Neuron (in vitro differentiated cells): ENCODE results near the gene RGS11.

Experiments
- H2AFZ ChIP-seq: one replicate; pipeline ENCODE4 v1.6.1; 2013; ENCODE audit warnings: low read depth, mild to moderate bottlenecking, inconsistent platforms, low read length, moderate library complexity
- H3K27me3 ChIP-seq: one replicate; pipeline ENCODE4 v1.6.1; 2013; ENCODE audit warnings: low read length; ENCODE audit not compliant: insufficient read depth
- H3K36me3 ChIP-seq: one replicate; pipeline ENCODE4 v1.6.1; 2013; ENCODE audit warnings: low read length; ENCODE audit not compliant: insufficient read depth
- H3K4me1 ChIP-seq: one replicate; pipeline ENCODE4 v1.6.1; 2013; ENCODE audit warnings: low read length; ENCODE audit not compliant: insufficient read depth
- H3K4me3 ChIP-seq: 2 replicates; pipeline ENCODE4 v1.5.1; 2013; ENCODE audit warnings: mild to moderate bottlenecking, low read length, moderate library complexity
- H3K9me3 ChIP-seq: one replicate; pipeline ENCODE4 v1.6.1; 2013; ENCODE audit warnings: low read length

The RGS11 gene

DNA sequence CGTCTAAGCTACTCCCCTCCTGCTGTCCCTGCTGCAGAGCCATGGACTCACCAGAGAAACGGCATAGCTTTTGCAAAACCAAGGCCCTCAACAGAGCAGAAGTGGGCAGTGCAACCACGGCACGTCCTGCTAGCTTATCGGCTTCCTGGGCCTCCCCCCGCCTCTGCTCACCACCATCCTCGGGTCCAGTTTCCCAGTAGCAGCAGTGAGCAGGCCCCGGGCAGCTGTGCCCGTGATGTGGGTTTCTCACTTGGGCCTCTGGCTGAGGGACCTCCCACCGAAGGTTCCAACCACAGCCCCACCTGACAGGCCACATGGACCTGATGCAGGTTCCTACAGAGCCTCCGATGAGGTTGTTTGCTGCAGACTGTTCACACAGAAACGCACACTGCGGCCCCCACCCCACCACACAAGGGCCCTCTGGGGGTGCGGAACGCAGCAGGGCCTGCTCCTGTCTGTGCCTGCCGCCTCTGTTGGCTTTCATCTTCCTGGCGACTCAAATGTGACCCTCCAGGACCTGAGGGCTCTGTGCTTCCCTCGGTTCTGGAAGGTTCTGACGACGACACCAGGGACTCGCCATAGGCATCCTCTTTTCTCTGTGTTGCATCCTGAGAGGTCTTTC, 32.1 kb upstream of the RGS11 start:
- Histone ChIP-seq H3K9me3 (no peaks in the 10 kb centered on the region), H3K36me3 (peaks cover 48% of the 10 kb centered on the region), H3K27me3 (no peaks in the 10 kb centered on the region), H3K4me3 (no peak overlapping the region), H3K4me1 (no peaks in the 10 kb centered on the region), H2AFZ (no peak overlapping the region)

DNA sequence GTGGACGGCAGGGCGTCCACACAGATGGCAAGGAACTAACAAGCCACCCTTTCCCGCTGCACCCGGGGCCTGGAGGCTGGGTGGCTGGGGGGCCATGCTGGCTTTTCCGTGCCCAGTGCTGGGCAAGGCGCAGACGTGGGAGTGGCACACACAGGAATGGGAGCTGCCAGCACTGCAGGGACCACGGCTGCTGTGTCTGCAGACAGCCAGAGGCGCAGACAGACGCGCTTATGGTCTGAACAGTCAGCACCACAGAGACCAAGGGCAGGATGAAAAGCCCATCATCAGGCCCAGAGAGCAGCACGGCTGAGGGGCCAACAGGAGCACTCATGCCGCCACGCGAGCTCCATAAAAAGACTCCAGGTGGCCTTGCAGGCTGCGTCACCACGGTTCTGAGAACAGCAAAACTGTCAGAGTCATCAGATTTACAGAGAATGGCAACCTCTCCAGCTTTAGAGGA, 31.2 kb upstream of the RGS11 start:
- H3K36me3 ChIP-seq: peaks cover 46% of the 10 kb centered on the region
- H3K9me3 ChIP-seq: no peaks in the 10 kb centered on the region
- no peak overlapping the region for H2AFZ ChIP-seq
- no peaks in the 10 kb centered on the region for H3K27me3 ChIP-seq
- no peaks in the 10 kb centered on the region for H3K4me1 ChIP-seq
- H3K4me3 ChIP-seq: no peak overlapping the region

DNA sequence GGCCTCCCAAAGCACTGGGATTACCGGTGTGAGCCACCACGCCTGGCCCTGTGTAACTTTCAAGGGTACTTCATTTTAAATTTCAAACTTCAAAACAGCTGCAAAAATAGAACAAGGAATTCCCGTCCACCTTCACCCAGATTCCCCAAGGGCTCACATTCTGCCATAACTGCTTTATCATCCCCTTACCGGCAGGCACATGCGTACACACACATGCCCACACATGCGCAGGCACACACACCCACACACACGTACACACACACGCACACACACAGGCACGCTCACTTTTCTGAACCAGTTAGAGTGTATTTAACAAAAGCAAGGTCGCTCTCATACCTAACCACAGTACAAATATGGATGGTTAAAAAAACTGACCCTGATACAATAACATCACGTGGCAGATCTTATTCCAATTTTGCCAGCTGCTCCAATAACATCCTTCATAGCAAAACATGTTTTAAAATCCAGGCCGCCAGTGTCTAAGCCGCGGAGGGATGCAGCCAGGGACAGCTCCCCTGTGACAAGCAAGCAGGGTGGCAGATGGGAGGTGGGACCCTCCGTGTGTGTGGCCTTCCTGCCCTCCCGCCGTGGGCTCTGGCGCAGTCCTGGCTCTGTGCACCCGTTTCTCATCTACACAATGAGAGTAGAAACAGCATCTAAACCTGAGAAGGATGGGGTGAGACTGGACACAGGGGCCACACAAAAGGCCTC, 30.3 kb upstream of the RGS11 start:
- Histone ChIP-seq H3K9me3 (no peaks in the 10 kb centered on the region), H3K4me3 (no peak overlapping the region), H3K4me1 (no peaks in the 10 kb centered on the region), H2AFZ (no peak overlapping the region), H3K36me3 (peaks cover 43% of the 10 kb centered on the region), H3K27me3 (no peaks in the 10 kb centered on the region)

DNA sequence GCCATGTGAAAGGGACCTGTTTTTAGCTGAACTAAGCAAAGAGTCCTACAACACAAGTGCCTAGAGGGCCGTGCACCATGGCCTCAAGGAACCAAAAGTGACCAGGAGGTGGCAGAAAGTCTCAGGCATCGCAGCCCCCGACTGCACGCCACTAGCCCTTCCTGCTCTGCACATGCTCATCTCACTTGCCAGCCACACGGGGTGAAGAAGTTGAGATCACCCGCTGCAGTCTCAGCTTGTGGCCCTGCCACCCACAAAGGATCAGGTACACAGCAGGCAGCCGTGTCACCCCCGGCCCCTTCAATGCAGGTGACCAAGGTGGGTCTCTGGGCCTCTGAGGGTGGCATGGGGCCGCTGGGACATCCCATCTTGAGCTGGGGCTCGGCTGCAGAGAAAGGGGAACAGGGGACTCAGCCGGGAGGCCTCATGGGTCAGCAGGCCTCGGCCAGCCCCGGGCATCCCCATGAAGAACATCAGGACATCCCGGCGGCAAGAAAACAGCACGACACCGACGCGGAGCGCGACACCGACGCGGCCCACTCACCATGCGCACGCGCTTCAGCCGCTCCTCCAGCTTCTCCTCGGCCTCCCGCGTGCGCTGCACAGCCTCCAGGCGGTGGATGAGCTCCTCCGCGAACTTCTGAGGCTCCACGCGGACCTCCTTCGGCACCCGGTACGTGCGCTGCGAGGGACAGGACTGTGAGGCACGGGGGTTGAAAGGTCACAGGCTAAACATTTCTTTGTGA, 28.2 kb upstream of the RGS11 start:
- no peaks in the 10 kb centered on the region for H3K27me3 ChIP-seq
- no peaks in the 10 kb centered on the region for H3K4me1 ChIP-seq
- H3K4me3 ChIP-seq: no peak overlapping the region
- peaks cover 39% of the 10 kb centered on the region for H3K36me3 ChIP-seq
- no peaks in the 10 kb centered on the region for H3K9me3 ChIP-seq
- H2AFZ ChIP-seq: no peak overlapping the region

DNA sequence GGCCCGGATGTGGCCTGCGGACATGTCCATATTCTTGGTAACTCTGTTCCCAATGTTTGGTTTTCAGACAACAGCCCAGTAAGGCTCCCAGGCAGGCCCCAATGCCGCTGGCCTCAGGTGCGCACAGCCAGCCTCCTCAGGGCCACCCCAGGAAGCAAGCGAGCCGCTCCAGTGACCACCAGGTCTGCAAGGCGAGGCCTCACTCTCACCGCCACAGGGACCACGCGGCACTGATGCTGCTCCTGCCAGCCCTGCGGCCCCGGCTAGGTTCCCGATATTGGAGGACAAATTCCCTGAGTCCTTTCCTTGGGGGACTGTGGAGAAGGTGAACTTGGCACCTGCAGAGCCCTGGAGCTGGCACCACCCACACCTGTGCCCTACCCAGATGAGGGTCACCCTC, 26.2 kb upstream of the RGS11 start:
- peaks cover 35% of the 10 kb centered on the region for H3K36me3 ChIP-seq

DNA sequence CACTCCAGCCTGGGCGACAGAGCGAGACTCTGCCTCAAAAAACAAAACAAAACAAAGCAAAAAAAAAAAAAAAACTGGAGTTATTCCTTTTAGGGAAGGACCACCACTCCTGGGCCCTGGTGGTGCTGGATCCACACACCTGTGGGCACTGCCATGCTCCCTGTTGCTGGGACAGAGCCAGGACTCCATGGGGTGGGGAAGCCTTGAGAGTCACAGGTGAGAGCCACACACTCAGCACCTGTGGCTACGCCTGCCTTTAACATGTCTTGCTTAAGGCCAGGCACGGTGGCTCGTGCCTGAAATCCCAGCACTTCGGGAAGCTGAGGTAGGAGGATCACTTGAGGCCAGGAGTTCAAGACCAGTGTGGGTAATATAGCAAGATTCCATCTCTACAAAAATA, 25.5 kb upstream of the RGS11 start:
- Histone ChIP-seq H3K4me1 (no peaks in the 10 kb centered on the region), H2AFZ (no peak overlapping the region), H3K4me3 (no peak overlapping the region), H3K9me3 (no peaks in the 10 kb centered on the region), H3K27me3 (no peaks in the 10 kb centered on the region), H3K36me3 (peaks cover 34% of the 10 kb centered on the region)

More for the DNA sequence above, 26.2 kb upstream of the RGS11 start:
- Histone ChIP-seq H3K9me3 (no peaks in the 10 kb centered on the region), H3K4me1 (no peaks in the 10 kb centered on the region), H3K4me3 (no peak overlapping the region), H3K27me3 (no peaks in the 10 kb centered on the region), H2AFZ (no peak overlapping the region)

DNA sequence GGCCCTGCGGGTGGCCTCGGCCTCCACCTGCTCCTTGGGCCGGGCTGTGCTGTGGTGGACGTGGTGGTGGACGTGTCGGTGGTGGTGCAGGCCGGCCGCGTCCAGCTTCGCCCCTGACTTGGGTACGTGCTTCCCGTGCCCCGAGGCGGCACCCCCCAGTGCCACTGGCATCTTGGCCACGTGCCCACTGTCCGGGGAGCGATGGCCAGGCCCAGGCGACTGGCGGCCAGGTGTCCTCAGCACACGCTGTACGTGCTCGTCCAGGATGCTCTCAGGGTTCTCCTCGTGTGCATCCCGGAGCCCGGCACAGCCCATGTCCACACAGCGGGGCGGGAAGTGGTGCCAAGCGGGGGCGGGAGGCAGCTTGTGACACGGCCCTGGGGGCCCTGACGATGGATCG, 22.1 kb upstream of the RGS11 start:
- no peak overlapping the region for H2AFZ ChIP-seq
- no peak overlapping the region for H3K4me3 ChIP-seq
- no peaks in the 10 kb centered on the region for H3K9me3 ChIP-seq
- peaks cover 33% of the 10 kb centered on the region for H3K36me3 ChIP-seq
- H3K27me3 ChIP-seq: no peaks in the 10 kb centered on the region
- H3K4me1 ChIP-seq: no peaks in the 10 kb centered on the region

DNA sequence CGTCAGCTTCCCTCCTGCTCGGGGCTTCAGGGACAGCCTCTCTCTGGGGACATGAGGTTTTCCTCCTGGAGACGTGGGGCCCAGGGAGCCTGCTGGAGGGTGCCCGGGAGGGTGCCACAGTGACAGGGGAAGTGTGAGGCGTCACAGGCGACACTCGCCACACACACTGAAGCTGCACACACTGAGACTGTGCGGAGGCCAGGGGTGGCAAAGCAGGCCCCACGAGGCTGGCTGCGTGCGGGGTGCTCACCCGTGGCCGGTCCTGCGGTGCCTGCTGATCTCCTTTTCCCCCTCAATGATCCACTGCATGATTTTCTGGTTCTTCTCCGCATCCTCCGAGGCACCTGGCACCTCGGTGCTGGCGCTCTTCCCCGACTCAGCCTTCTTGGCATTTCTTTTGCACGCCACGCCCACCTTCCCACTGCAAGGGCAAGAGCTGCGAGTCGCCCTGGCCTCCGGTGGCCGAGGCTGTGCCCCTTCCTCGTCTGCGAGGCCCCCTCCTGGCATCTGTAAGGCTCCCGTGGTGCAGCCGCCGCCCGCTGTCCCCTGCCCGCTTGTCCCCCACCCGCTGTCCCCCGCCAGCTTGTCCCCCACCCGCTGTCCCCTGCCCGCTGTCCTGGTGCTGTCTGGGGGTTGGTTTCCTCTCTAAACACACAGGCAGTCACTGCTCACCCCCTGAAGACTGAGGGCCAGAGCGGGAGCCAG, 21.2 kb upstream of the RGS11 start:
- Histone ChIP-seq H3K36me3 (peaks cover 35% of the 10 kb centered on the region), H3K4me1 (no peaks in the 10 kb centered on the region), H3K9me3 (no peaks in the 10 kb centered on the region), H3K4me3 (no peak overlapping the region), H2AFZ (no peak overlapping the region), H3K27me3 (no peaks in the 10 kb centered on the region)

DNA sequence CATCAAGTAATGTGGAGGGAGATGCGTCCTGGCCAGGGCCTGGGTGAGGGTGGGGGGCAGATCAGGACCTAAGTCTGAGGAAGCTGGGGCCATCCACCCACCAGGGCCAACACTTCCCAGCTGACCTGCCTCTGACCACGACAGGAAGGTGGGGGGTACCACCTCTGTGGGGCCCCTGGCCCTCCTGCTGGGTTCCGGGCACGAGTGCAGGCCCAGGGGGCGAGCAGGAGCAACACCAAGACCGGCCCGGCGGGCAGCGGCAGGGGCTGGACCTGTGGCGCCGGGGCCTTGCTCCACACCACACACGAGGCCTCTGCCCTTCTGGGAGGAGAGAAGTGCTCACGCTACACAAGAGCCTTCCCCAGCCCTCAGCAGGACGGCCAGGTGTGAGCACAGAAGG, 20.5 kb upstream of the RGS11 start:
- H3K4me3 ChIP-seq: no peak overlapping the region
- no peaks in the 10 kb centered on the region for H3K9me3 ChIP-seq
- H3K4me1 ChIP-seq: no peaks in the 10 kb centered on the region
- peaks cover 40% of the 10 kb centered on the region for H3K36me3 ChIP-seq
- no peaks in the 10 kb centered on the region for H3K27me3 ChIP-seq
- H2AFZ ChIP-seq: no peak overlapping the region

DNA sequence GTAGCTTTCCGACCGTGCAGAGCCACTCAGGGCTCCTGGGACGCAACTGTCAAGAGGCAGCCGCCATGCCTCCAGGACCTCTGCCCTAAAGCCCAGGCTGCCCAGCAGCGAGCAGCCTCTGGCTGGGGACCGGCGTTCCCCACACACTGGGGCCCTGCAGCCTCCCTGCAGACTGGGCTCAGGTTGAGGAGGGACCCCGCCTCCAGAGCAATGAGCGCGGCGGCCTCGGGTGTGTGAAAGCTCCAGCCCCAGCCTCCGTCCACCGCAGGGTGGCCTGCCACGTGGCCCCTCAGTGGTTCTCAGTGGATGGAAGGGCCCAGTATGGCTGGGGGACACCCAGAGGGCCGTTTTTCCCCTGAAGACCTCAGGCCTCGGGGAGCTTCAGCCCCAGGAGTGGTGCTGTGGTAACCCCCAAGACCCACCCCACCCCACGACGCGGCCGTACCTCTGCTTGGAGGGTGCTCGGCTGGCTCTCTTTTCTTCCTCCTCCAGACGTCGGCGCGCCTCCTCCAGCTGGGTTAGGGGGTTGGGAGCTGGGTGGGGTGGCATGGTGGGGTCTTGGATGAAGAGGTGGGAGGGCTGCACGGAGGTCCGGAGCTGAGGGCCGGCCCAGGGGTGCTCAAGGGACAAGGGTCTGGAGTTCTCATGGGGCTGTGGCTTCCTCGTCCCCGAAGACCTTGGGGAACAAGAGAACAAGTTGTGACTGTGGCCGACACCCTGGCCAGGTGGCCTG, 17.5 kb upstream of the RGS11 start:
- H3K4me3 ChIP-seq: no peak overlapping the region
- no peaks in the 10 kb centered on the region for H3K27me3 ChIP-seq
- H3K4me1 ChIP-seq: no peaks in the 10 kb centered on the region
- peaks cover 59% of the 10 kb centered on the region for H3K36me3 ChIP-seq
- H2AFZ ChIP-seq: no peak overlapping the region
- H3K9me3 ChIP-seq: peaks cover 3% of the 10 kb centered on the region

DNA sequence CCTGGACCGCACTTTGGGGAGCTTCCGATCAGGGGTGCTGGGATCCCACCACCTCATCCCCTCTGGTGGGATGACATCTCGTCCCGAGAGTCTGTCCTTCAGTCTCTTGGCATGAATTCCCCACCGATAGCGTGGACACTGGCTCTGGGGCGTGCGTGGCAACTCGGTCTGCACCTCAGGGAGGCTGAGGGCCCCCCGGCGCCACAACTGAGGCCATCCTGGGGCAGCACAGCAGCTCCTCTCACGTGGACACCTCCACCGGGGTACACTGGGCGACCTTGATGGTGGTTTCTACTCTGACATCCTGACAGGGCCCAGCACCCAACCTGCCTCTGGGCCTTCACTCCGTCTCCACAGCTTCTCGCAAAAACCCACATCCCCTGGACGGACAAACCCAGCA, 15.8 kb upstream of the RGS11 start:
- Histone ChIP-seq H2AFZ (no peak overlapping the region), H3K36me3 (peaks cover 56% of the 10 kb centered on the region)

DNA sequence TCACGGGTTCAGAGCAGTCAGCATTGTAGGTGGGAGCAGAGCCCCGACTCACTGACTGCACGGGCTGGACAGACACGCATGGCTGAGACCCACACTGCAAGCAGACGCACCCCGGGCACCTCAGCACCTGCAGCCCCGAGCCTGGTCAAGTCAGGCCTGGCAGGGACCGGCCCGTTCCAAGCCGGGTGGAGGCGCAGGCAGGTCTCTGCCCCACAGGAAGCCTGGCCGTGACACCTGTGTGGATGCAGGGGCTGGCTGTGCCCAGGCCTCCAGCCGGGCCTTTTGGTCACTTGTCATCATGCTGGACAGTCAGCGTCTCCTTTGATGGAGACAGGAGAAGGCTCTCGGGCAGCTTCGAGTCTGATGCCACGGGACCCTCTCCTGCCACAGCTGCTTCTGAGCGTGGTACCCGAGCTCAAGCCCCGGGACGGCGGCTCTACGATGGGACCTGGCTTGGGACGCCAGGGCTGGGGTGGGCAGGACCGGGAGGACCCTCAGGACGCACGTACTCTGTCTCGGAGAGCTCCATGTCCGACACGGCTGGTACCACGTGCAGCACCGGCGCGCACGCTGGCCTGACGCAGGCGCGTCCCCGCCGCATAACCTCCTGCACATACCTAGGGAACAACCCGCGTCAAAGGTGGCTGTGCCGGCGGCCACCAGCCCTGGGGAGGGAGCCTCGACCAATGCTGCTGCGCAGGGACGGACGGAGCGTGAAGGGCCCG, 15.1 kb upstream of the RGS11 start:
- peaks cover 55% of the 10 kb centered on the region for H3K36me3 ChIP-seq
- no peaks in the 10 kb centered on the region for H3K4me1 ChIP-seq
- H3K27me3 ChIP-seq: no peaks in the 10 kb centered on the region
- peaks cover 10% of the 10 kb centered on the region for H3K9me3 ChIP-seq
- no peak overlapping the region for H3K4me3 ChIP-seq
- no peak overlapping the region for H2AFZ ChIP-seq

More for the DNA sequence above, 15.8 kb upstream of the RGS11 start:
- Histone ChIP-seq H3K9me3 (peaks cover 7% of the 10 kb centered on the region), H3K27me3 (no peaks in the 10 kb centered on the region), H3K4me1 (no peaks in the 10 kb centered on the region), H3K4me3 (no peak overlapping the region)
